Right renal pelvis (tissue), 4 donors: ENCODE results near the gene MTRFR. TPM values are rescaled to one million over a fixed set of nuclear protein-coding genes. Genes with fewer than 3 reads are reported as not detected.
"Not testable (repeated sequence)": the region's sequence is repeated elsewhere in the genome, so short reads cannot be mapped to it uniquely, and the experiment has no call there.

Experiments used
- DNase-seq, 4 donors: peaks; one replicate each; pipeline ENCODE4 v3.0.0-alpha.2; 2013; ENCODE audit warnings: low read depth in 4 of 4, low spot score in 3 of 4, missing footprints in 1 of 4
- polyA plus RNA-seq, 4 donors: library from polyadenylated mRNA; unstranded; fragments of 120-200 nt; gene quantifications; one replicate each; pipeline ENCODE4 v1.2.1, GENCODE V29; 2013; ENCODE audit not compliant: insufficient read length in 4 of 4

The MTRFR gene
- polyA plus RNA-seq, 4 donors = 20.3 to 23.6 (median 21.9) TPM

- DNase-seq = not testable (repeated sequence)
Observed at GRCh38 chr12:123248129-123248528, 14.9 kb downstream of the MTRFR start.

GRCh38 chr12:123248996-123249741, 15.9 kb downstream of the MTRFR start:
- DNase-seq = not testable (repeated sequence)

- no peak for DNase-seq
Observed at GRCh38 chr12:123250471-123251383, 17.5 kb downstream of the MTRFR start.

- DNase-seq = no peak
Observed at GRCh38 chr12:123251403-123252076, 18.3 kb downstream of the MTRFR start.

GRCh38 chr12:123252365-123252764, 19.1 kb downstream of the MTRFR start:
- not testable (repeated sequence) for DNase-seq

- DNase-seq = no peak
Observed at GRCh38 chr12:123253641-123254459, 20.6 kb downstream of the MTRFR start.

- DNase-seq = no peak
Observed at GRCh38 chr12:123254853-123255446, 21.7 kb downstream of the MTRFR start.

- no peak for DNase-seq
Observed at GRCh38 chr12:123258593-123258992, 25.4 kb downstream of the MTRFR start.

- no peak for DNase-seq
Observed at GRCh38 chr12:123260081-123260480, 26.8 kb downstream of the MTRFR start.

GRCh38 chr12:123261196-123261595, 28.0 kb downstream of the MTRFR start:
- DNase-seq = no peak

- no peak for DNase-seq
Observed at GRCh38 chr12:123263196-123263817, 30.1 kb downstream of the MTRFR start.

- no peak for DNase-seq
Observed at GRCh38 chr12:123264642-123265041, 31.4 kb downstream of the MTRFR start.

- DNase-seq = no peak
Observed at GRCh38 chr12:123265851-123266678, 32.8 kb downstream of the MTRFR start.

- DNase-seq = no peak
Observed at GRCh38 chr12:123266679-123267277, 33.5 kb downstream of the MTRFR start.

- no peak for DNase-seq
Observed at GRCh38 chr12:123267335-123267920, 34.2 kb downstream of the MTRFR start.

GRCh38 chr12:123267991-123268843, 35.0 kb downstream of the MTRFR start:
- DNase-seq = no peak

- no peak for DNase-seq
Observed at GRCh38 chr12:123268850-123269249, 35.6 kb downstream of the MTRFR start.
